NCI-H1694 (cell line): ENCODE results near the gene SERPINB5.
"Not testable (repeated sequence)": the region's sequence is repeated elsewhere in the genome, so short reads cannot be mapped to it uniquely, and the experiment has no call there.

Experiments
- DNase-seq: peaks from one replicate; lab custom pipeline; 2025; lab: John Stamatoyannopoulos, UW

The SERPINB5 gene, protein sequence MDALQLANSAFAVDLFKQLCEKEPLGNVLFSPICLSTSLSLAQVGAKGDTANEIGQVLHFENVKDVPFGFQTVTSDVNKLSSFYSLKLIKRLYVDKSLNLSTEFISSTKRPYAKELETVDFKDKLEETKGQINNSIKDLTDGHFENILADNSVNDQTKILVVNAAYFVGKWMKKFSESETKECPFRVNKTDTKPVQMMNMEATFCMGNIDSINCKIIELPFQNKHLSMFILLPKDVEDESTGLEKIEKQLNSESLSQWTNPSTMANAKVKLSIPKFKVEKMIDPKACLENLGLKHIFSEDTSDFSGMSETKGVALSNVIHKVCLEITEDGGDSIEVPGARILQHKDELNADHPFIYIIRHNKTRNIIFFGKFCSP

DNA sequence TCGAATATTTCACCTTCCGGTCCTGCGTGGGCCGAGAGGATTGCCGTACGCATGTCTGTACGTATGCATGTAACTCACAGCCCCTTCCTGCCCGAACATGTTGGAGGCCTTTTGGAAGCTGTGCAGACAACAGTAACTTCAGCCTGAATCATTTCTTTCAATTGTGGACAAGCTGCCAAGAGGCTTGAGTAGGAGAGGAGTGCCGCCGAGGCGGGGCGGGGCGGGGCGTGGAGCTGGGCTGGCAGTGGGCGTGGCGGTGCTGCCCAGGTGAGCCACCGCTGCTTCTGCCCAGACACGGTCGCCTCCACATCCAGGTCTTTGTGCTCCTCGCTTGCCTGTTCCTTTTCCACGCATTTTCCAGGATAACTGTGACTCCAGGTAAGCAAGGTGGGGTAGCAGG lies at the start of gene SERPINB5:
Gene SERPINB5, plus strand, starts transcription at position 291 of the 400 bp plus-strand sequence. CDS start 7,471 bp downstream, outside the sequence.
- no peak for DNase-seq

DNA sequence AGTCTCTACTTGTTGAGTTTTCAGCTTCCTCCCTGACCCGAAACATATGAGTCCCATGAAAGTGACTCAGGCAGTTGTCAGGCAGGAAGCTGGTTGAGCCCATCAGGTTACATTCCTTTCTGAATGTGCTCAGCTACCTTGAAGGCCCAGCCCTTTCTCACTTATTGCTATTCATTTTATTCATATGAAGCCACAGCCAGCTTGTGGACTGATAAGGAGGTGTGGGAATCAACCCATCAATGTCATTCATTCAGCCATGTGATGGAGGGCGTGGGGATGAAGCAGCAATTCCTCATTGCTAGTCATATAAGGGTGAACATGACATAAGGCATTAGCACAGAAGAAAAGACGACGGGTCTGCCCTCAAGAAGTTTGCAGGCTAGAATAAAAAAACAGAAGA lies 49.2 kb upstream of the SERPINB5 start:
- DNase-seq, result no peak

DNA sequence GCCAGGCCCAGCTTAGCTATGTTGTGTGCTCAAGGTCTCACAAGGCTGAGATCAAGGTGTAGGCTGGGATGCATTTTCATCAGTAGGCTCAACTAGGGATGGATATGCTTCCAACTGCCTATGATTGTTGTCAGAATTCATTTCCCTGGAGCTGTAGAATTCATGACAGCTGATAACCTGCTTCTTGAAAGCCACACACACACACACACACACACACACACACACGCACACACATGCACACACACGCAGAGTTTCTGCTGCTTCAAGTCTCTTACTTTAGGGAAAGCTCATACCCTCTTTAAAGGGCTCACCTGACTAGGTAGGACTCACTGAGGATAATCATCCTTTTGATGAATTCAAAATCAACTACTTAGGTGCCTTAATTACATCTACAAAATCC lies 46.2 kb upstream of the SERPINB5 start:
- DNase-seq, result no peak

DNA sequence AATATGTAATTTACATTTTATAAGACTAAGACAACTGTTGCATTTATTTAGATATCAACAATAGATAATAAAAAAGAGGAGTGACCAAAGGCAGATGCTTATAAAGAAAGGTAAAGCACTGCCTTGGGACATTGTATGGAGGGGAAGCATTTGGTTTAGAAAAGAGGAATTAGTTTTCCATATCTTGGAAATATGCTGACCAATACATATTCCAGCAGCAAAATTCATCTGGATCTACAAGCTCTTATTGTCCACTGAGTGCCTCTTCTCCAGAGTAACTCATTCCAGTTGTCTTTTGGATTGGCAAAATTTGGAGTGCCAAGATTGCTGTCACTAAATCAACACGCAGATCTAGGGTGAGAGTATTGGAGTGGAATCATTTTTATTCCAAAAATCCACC lies 45.6 kb upstream of the SERPINB5 start:
- DNase-seq, result no peak

DNA sequence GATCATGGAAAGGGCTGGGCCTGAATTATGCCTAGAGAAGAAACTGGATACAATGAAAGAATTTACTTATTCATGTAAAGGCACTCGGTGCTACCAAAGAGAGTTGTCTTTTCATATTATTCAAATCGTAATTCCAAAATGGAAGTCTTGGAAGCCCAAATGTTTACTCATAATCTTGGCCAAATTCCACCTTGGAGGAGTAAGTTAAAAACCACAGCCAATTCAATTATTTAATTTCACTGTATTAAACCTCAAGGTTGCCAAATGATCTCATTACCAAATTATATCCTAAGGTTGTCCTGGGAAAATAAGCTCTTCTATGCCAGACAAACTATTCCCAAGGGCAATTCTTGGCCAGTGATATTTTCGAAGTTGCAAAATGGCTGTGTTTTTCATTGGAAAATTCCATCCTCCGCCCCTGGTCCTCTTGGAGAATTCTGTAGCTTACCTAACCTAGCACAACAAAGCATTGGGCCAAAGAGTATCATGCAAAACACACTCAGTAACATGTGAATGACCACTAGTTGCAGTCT lies 43.4 kb upstream of the SERPINB5 start:
- no peak for DNase-seq

DNA sequence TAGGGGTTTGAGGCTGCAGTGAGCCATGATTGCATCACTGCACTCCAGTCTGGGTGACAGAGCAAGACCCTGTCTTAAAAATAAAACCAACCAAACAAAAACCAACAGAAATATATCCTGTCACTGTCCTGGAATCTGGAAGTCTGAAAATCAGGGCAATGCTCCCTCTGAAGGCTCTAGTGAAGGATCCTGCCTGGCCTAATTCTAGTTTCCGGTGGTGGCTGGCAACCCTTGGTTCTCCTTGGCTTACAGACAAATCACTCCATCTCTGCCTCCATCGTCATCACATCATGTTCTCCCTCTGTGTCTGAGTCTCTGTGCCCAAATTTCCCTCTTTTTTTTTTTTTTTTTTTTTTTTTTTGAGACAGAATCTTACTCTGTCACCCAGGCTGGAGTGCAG lies 38.6 kb upstream of the SERPINB5 start:
- no peak for DNase-seq

DNA sequence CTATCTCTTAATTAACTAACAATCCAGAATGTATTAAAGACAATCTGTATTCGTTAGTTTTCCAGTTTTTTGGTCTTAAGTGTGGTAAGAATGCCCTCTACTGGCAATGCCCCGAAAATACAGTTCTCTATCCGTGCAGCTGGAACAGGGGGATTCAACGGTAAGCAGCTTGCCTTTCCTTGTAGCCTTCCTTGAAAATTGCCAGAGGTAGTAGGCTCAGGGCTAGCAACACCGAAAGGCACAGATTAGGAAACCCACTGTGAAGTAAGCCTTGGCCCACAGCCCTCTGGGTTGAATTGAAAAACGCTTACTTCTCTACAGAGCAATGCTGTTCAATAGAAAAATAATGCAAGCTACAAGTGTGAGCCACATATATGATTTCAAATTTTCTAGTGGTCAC lies 37.4 kb upstream of the SERPINB5 start:
- DNase-seq, result peak; percentile 50

DNA sequence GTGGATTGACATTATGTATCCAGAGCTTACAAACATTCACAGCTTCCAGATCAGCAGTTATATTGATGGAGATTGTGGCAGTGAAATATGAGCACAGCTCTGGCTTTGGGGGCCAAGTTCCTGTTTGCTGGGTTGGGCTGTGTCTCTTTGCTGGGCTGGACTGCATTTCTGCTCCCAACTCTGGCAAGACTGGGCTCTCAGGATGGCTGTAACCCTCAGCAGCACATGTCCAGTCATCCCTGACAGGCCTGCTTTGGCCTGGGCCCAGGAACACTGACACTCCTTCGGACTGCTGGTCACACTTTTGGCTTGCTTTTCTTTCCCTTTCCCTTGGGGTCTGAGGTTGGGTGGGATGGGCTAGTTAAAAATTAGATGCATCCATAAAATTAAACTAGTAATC lies 36.5 kb upstream of the SERPINB5 start:
- DNase-seq, result no peak

DNA sequence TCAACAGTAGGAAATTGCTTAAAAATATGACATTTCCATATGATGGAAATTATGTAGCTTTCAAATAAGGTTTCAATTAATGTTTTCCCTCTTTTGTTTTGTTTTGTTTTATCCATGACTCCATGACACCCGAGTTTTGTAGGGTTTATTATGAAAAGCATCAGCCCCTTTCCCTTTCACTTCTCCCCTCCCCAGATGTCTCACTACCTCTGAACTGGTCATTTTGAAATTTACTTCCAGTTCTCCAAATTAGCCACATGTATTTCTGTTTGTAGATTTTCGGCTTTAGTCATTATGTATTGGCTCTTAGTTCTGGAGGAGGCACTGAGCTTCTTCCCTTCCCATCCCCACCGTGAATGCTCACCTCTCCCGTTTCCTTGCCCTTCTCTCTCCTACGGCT lies 35.9 kb upstream of the SERPINB5 start:
- DNase-seq, result no peak

DNA sequence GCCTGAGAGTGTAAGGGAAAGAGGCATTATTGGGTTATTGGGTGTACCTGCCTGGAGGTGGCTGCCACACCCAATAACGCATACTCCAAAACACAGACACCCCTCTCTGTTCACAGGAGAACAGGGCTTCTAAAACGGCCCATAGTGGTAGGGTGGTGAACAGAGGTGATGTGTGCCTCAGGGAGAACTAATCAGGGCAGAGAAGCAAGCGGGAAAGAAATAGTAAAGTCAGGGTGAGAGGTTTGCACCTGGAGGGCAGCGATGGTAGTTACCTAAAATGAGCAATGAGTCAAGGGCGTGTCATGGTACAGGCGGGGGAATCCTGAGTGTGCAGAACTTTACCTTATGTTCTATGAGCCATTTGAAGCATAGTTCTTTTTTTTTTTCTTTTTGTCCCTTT lies 32.9 kb upstream of the SERPINB5 start:
- no peak for DNase-seq

DNA sequence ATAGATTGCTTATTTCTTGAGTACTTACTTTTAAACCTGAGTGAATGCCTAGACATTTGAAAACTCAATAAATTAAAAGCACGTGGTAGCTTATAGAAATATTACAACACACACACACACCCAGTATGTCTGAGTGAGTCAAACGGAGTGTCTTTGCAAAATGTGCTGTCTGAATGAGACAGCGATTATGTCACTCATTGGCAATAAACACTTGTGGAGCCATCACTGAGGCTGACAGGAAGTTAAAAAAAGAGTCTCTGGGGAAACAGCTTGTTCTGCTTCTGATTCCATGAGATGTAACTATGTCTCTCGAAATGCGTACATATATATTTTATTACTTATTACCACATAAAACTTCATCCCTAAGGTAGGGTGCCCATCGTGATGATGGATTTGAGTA lies 32.2 kb upstream of the SERPINB5 start:
- DNase-seq, result no peak

DNA sequence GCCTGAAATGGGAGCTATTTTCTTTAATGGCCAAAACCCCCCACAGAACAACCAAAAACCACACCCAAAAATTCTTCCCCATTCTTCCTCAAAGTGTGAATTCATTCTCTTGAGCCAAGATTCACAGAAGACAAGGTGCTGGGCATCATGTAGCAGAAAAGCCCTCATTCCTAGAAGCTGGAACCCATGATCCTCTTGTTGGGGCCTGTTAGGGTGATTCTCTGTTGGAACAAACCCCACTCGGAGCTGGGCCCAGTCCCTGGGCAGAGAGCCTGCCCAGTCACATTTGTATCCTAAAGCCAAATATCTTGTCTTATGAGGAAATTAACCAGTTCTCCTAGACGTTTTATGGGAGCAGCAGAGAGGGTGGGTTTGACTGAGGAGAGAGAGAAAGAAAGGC lies 31.7 kb upstream of the SERPINB5 start:
- no peak for DNase-seq

DNA sequence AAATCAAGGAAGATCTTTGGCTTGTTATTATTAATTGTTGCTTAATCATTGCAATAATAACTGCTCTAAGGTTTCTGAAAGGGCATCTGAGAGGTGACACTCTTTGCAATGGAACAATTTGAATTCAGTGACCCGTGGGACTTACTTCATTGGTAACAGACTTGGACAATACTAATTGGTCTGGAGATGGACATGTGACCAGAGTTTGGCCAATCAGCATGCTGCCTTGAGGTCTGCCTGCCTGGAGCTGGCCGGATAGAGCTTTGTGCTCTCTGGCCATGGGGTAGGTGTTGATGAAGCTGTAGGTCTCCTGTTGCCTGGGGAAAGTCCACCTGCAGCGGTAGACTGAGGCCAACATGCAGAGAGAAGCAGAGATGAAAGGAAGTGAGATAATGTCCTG lies 30.5 kb upstream of the SERPINB5 start:
- DNase-seq, result no peak

DNA sequence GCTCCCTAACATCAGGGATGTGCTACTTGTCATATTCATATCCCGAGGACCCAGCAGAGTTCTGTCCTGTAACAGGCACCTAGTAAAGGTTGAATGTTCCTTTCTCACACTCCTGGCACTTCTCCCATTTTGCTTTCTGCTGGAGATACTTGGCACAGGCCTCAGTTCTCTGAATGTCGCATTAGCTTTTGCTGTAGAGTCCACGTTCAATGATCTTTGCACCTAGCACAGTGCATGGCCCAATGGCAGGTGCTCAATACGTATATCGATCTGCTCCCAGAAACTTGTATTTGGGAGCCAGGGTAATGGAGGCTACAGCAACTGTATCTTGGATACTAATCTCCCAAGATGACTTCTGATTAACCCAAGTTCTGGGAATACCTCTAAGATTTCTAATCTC lies 29.7 kb upstream of the SERPINB5 start:
- DNase-seq, result no peak

DNA sequence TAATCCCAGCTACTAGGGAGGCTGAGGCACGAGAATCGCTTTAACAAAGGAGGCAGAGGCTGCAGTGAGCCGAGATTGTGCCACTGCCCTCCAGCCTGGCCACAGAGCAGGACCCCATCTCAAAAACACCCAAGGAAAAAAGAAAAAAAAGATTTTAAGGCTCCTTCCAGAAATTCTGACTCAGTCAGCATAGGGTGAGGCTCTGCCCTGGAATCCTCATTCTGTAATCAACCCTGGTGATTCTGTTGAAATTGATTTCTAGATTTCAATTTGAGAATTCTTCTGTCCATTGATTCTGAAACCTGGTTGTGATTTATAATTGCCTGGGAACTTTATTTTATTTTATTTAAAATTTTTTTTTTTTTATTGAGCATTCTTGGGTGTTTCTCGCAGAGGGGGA lies 27.3 kb upstream of the SERPINB5 start:
- DNase-seq, result no peak

DNA sequence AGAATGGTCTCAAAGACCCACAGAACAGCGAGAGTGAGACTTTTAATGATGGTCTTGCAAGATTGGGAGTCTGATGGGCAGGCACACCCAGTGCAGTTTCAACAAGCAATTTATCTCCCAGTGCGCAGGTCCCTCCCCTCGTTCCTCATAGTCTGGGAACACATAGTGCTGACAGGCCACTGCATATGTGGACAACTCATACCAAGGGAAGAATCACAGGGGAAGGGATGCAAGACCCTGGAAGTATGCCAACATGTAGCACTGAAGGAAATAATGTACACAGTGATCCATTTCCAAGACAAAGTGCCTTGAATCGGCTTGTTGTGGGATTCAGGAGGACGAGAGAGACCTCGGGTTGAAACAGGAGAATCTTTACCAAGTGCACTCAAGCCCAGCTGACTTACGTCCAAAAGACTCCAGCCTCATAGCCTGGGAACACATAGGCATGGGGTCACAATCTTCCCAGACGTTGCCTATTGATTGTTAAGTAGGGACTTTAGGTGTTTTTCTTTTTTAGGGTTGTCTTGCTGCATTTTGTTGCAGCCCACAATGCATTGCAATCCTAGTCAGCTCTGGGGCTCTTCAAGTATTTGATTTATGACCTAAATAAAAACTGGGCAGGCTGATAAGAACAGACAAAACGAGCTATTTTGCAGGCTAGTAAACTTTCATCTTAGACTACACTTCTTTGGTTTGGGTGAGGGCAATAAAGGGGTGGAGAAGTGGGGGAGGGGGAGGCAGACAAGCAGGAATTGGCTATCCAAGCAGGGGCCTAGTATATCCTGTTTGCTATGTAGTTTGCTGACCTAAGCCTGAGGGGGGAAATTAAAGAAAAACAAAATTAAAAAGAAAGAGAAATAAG lies 24.7 kb upstream of the SERPINB5 start:
- no peak for DNase-seq

DNA sequence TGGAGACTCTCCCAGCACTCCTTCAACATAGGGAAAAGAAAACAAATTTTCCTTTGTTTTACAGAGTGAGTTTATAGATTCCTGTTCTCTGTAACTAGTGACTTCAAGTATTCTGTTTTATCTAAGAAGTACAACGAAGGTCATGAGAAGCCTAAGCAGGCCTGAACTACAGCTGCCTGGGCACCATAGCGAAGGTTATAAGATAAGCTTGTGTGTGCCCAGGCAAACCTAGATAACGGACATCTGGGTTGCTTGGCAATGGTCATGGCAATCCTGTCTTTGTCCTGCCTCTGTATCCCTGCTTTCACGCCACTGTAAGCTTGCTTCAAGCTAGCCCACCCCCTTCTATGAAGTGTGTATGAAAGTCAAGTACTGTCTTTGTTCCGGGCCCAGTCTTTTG lies 24.0 kb upstream of the SERPINB5 start:
- DNase-seq, result not testable (repeated sequence)

DNA sequence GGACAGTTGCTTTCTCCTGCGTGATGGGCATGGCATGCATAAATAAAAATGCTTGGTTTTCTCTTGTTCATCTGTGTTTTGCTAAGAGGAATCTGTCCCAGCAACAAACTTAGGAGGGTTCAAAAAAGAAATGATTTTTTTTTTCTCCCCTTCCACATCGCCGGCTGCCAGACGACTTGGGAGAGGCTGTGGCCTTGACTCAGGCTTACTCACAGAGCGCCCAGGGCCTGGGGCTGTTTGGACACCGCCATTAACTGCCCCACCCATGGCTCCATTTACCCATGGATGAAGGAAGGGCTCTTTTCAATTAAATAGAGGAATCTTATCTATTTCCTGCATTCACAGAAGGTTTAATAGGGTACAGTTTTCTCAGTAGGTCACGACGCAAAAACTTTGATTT lies 22.3 kb upstream of the SERPINB5 start:
- DNase-seq, result no peak

DNA sequence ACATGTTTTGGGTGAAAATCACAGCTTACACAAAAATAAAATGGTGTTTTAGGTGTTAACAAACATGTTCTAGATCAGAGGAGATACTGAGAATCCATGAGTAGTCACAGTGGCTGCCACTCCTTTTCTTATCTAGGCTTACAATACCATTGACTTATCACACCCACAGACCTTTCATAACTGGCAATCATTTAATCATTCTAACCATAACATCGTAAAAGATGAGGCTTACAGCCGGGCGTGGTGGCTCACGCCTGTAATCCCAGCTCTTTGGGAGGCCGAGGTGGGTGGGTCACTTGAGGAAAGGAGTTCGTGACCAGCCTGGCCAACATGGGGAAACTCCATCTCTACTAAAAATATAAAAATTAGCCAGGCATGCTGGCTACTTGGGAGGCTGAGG lies 18.8 kb upstream of the SERPINB5 start:
- no peak for DNase-seq

DNA sequence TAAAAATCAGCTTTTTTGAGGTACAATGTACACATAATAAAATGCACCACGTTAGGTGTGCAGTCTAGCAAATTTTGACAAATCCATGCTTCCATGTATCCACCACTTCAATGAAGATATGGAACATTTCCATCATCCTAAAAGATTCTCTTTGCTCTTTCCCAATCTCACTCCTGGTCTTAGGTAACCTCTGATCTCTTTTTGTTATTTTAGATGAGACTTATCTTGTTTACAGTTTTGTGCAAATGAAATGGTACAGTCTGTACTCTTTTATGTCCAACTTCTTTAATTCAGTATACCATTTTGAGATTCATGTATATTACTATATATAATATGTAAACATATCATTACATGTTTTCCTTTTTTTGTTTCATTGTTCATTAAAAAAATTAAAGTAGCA lies 16.3 kb upstream of the SERPINB5 start:
- DNase-seq, result no peak

DNA sequence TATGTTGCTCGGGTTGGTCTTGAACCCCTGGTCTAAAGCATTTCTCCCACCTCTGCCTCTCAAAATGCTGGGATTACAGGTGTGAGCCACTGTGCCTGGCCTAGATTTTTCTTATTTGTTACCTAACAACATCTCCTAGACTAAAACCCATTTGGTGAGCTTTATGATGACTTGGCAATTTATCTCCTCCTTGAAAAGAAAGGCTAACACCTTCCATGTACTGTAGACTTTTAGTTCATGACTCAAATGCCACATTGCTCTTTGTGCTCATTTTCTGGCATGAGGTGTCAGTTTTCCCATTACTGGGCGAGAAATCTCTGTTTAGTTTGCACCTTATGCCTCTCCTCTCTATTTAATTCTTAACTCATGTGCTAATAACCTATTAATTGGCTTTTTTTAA lies 12.3 kb upstream of the SERPINB5 start:
- no peak for DNase-seq

DNA sequence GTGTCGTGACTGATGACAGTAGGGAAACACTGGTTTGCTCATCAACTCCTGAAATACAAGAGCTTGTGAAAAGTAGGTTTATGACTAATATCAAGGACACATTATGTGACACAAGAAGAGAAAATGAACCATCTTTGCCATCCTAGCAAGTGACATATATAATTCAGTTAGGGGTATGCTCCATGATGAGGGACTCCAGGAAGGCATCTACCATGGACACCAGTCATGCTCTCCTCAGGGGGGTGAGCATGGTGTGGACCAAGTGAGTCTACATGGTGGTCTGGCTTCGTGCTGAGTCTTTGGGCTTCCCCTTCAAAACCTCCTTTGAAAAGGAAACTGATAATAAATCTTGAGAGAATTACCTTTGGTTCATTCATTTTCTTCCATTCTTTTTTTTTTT lies 11.7 kb upstream of the SERPINB5 start:
- no peak for DNase-seq

DNA sequence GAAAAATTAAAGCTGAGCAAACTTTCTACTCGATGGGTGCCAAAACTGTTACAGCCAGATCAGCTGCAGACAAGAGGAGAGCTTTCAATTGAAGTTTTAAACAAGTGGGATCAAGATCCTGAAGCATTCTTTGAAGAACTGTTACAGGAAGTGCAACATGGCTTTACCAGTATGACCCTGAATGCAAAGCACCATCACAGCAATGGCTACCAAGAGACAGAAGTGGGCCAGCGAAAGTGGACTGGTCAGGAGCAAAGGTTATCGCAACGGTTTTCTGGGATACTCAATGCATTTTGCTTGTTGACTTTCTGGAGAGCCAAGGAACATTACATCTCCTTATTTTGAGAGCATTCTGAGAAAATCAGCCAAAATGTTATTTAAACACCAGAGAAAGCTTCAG lies 9.1 kb upstream of the SERPINB5 start:
- no peak for DNase-seq
